Activated naive CD8-positive, alpha-beta T cell treated with anti-CD3 and anti-CD28 coated beads, Interleukin-2, amount 10 ng/mL, durations not matched to agents 7 days and 5 days (primary cell): Measurements from ENCODE around the gene CAP2. TPM values are rescaled to one million over a fixed set of nuclear protein-coding genes. Genes with fewer than 3 reads are reported as not detected.

Experiments
- ATAC-seq: fragments of 150-1000 bp; cut with Tn5 transposase; one replicate; pipeline ENCODE4 v1.10.0; 2021; ENCODE audit warnings: low read depth, moderate library complexity
- POLR2A ChIA-PET: fragments of 350-600 bp; sonication (Branson Sonifier 250); formaldehyde crosslinking; loops from one replicate; lab custom pipeline; 2021; ENCODE audit warnings: antibody characterized with exemption; lab: Charles Lee
- DNase-seq: peaks from one replicate; pipeline ENCODE4 v3.0.0; 2021
- H3K27ac Mint-ChIP-seq: one replicate; pipeline ENCODE4 v1.8.0; 2022; ENCODE audit warnings: mild to moderate bottlenecking, mixed read lengths
- H3K27me3 Mint-ChIP-seq: one replicate; pipeline ENCODE4 v1.8.0; 2022; ENCODE audit warnings: mild to moderate bottlenecking, moderate library complexity, mixed read lengths
- H3K36me3 Mint-ChIP-seq: one replicate; pipeline ENCODE4 v1.8.0; 2021; ENCODE audit warnings: mild to moderate bottlenecking, mixed read lengths
- H3K4me1 Mint-ChIP-seq: one replicate; pipeline ENCODE4 v1.8.0; 2021; ENCODE audit warnings: mixed read lengths
- H3K4me3 Mint-ChIP-seq: one replicate; pipeline ENCODE4 v1.8.0; 2022; ENCODE audit warnings: mild to moderate bottlenecking, moderate library complexity, mixed read lengths
- H3K9me3 Mint-ChIP-seq: one replicate; pipeline ENCODE4 v1.8.0; 2021; ENCODE audit warnings: mixed read lengths
- total RNA-seq, 2 experiments: library from RNA; stranded (reverse); gene quantifications; one replicate each; pipeline ENCODE4 v1.2.3, GENCODE V29; 2021

CAP2 gene
- total RNA-seq, 2 experiments from 2014 or later: not detected

GRCh38 chr6:17494177-17494576, 100.8 kb downstream of the CAP2 start:
- no peak overlapping the region for H3K4me3 Mint-ChIP-seq
- DNase-seq (no peak), ATAC-seq (no peak)
- no peak overlapping the region for H3K27ac Mint-ChIP-seq
- no peaks in the 10 kb centered on the region for H3K36me3 Mint-ChIP-seq
- POLR2A ChIA-PET: no interaction called here
- peaks cover 30% of the 10 kb centered on the region for H3K27me3 Mint-ChIP-seq
- peaks cover 4% of the 10 kb centered on the region for H3K4me1 Mint-ChIP-seq
- no peaks in the 10 kb centered on the region for H3K9me3 Mint-ChIP-seq

- no peaks in the 10 kb centered on the region for H3K9me3 Mint-ChIP-seq
- peaks cover 4% of the 10 kb centered on the region for H3K4me1 Mint-ChIP-seq
- POLR2A ChIA-PET: no interaction called here
- H3K27me3 Mint-ChIP-seq: peaks cover 30% of the 10 kb centered on the region
- no peak overlapping the region for H3K27ac Mint-ChIP-seq
- ATAC-seq: no peak
- DNase-seq: no peak
- H3K36me3 Mint-ChIP-seq: no peaks in the 10 kb centered on the region
- H3K4me3 Mint-ChIP-seq: no peak overlapping the region
These were observed 101.5 kb downstream of the CAP2 start for GRCh38 chr6:17494919-17495318.

- peaks cover 20% of the 10 kb centered on the region for H3K27me3 Mint-ChIP-seq
- no peak overlapping the region for H3K4me3 Mint-ChIP-seq
- no peak overlapping the region for H3K27ac Mint-ChIP-seq
- no peak for DNase-seq
- ATAC-seq: no peak
- H3K9me3 Mint-ChIP-seq: no peaks in the 10 kb centered on the region
- no peaks in the 10 kb centered on the region for H3K4me1 Mint-ChIP-seq
- POLR2A ChIA-PET: no interaction called here
- no peaks in the 10 kb centered on the region for H3K36me3 Mint-ChIP-seq
These were observed 104.2 kb downstream of the CAP2 start for GRCh38 chr6:17497535-17498095.

GRCh38 chr6:17501442-17501841, 108.0 kb downstream of the CAP2 start:
- Mint-ChIP-seq H3K4me3 (no peak overlapping the region), H3K27ac (no peak overlapping the region), H3K36me3 (no peaks in the 10 kb centered on the region), H3K4me1 (no peaks in the 10 kb centered on the region), H3K9me3 (no peaks in the 10 kb centered on the region), H3K27me3 (peaks cover 6% of the 10 kb centered on the region)
- DNase-seq (no peak), ATAC-seq (no peak)
- POLR2A ChIA-PET: no interaction called here

- Mint-ChIP-seq H3K4me3 (no peak overlapping the region), H3K27ac (no peak overlapping the region), H3K36me3 (no peaks in the 10 kb centered on the region), H3K27me3 (peaks cover 6% of the 10 kb centered on the region), H3K4me1 (no peaks in the 10 kb centered on the region), H3K9me3 (no peaks in the 10 kb centered on the region)
- DNase-seq (no peak), ATAC-seq (no peak)
- POLR2A ChIA-PET: no interaction called here
These were observed 108.7 kb downstream of the CAP2 start for GRCh38 chr6:17501982-17502704.

GRCh38 chr6:17503051-17503450, 109.7 kb downstream of the CAP2 start:
- no peak for ATAC-seq
- Mint-ChIP-seq H3K4me3 (no peak overlapping the region), H3K9me3 (no peaks in the 10 kb centered on the region), H3K4me1 (no peaks in the 10 kb centered on the region), H3K36me3 (no peaks in the 10 kb centered on the region), H3K27ac (no peak overlapping the region), H3K27me3 (peaks cover 3% of the 10 kb centered on the region)
- no peak for DNase-seq
- POLR2A ChIA-PET: no interaction called here

- ATAC-seq (no peak), DNase-seq (no peak)
- Mint-ChIP-seq H3K36me3 (no peaks in the 10 kb centered on the region), H3K9me3 (no peaks in the 10 kb centered on the region), H3K4me3 (no peak overlapping the region), H3K27ac (no peak overlapping the region), H3K4me1 (no peaks in the 10 kb centered on the region), H3K27me3 (peaks cover 3% of the 10 kb centered on the region)
- POLR2A ChIA-PET: no interaction called here
These were observed 110.6 kb downstream of the CAP2 start for GRCh38 chr6:17504005-17504404.

GRCh38 chr6:17505062-17505476, 111.7 kb downstream of the CAP2 start:
- Mint-ChIP-seq H3K4me3 (no peak overlapping the region), H3K9me3 (no peaks in the 10 kb centered on the region), H3K27ac (no peak overlapping the region), H3K36me3 (no peaks in the 10 kb centered on the region), H3K4me1 (no peaks in the 10 kb centered on the region), H3K27me3 (peaks cover 3% of the 10 kb centered on the region)
- DNase-seq (no peak), ATAC-seq (no peak)
- POLR2A ChIA-PET: no interaction called here

- H3K27me3 Mint-ChIP-seq: peaks cover 3% of the 10 kb centered on the region
- no peaks in the 10 kb centered on the region for H3K9me3 Mint-ChIP-seq
- no peak for DNase-seq
- H3K27ac Mint-ChIP-seq: no peak overlapping the region
- no peaks in the 10 kb centered on the region for H3K36me3 Mint-ChIP-seq
- ATAC-seq: no peak
- H3K4me1 Mint-ChIP-seq: no peaks in the 10 kb centered on the region
- POLR2A ChIA-PET: no interaction called here
- H3K4me3 Mint-ChIP-seq: no peak overlapping the region
These were observed 112.4 kb downstream of the CAP2 start for GRCh38 chr6:17505767-17506280.

- peaks cover 3% of the 10 kb centered on the region for H3K27me3 Mint-ChIP-seq
- H3K4me3 Mint-ChIP-seq: no peak overlapping the region
- DNase-seq: no peak
- H3K36me3 Mint-ChIP-seq: no peaks in the 10 kb centered on the region
- no peak overlapping the region for H3K27ac Mint-ChIP-seq
- POLR2A ChIA-PET: no interaction called here
- no peaks in the 10 kb centered on the region for H3K4me1 Mint-ChIP-seq
- H3K9me3 Mint-ChIP-seq: no peaks in the 10 kb centered on the region
- ATAC-seq: no peak
These were observed 113.1 kb downstream of the CAP2 start for GRCh38 chr6:17506531-17506930.

GRCh38 chr6:17506962-17507361, 113.6 kb downstream of the CAP2 start:
- Mint-ChIP-seq H3K27me3 (peaks cover 3% of the 10 kb centered on the region), H3K27ac (no peak overlapping the region), H3K4me1 (no peaks in the 10 kb centered on the region), H3K4me3 (no peak overlapping the region), H3K36me3 (no peaks in the 10 kb centered on the region), H3K9me3 (no peaks in the 10 kb centered on the region)
- DNase-seq: no peak
- POLR2A ChIA-PET: no interaction called here
- no peak for ATAC-seq

GRCh38 chr6:17511084-17511483, 117.7 kb downstream of the CAP2 start:
- no peak for ATAC-seq
- POLR2A ChIA-PET: no interaction called here
- H3K27ac Mint-ChIP-seq: no peak overlapping the region
- H3K4me3 Mint-ChIP-seq: no peak overlapping the region
- no peaks in the 10 kb centered on the region for H3K9me3 Mint-ChIP-seq
- DNase-seq: no peak
- H3K27me3 Mint-ChIP-seq: peaks cover 4% of the 10 kb centered on the region
- no peaks in the 10 kb centered on the region for H3K4me1 Mint-ChIP-seq
- H3K36me3 Mint-ChIP-seq: no peaks in the 10 kb centered on the region

GRCh38 chr6:17511580-17511979, 118.2 kb downstream of the CAP2 start:
- Mint-ChIP-seq H3K9me3 (no peaks in the 10 kb centered on the region), H3K4me3 (no peak overlapping the region), H3K4me1 (no peaks in the 10 kb centered on the region), H3K27ac (no peak overlapping the region), H3K27me3 (peaks cover 4% of the 10 kb centered on the region), H3K36me3 (no peaks in the 10 kb centered on the region)
- DNase-seq (no peak), ATAC-seq (no peak)
- POLR2A ChIA-PET: no interaction called here

GRCh38 chr6:17519120-17519519, 125.7 kb downstream of the CAP2 start:
- no peak for DNase-seq
- no peak for ATAC-seq
- Mint-ChIP-seq H3K27ac (no peak overlapping the region), H3K36me3 (no peaks in the 10 kb centered on the region), H3K27me3 (peaks cover 4% of the 10 kb centered on the region), H3K4me1 (no peaks in the 10 kb centered on the region), H3K9me3 (no peaks in the 10 kb centered on the region), H3K4me3 (no peak overlapping the region)
- POLR2A ChIA-PET: no interaction called here
